Middle frontal gyrus (tissue), 1 donor: Measurements from ENCODE around the gene CLMN.

Experiments
- DNase-seq: peaks from one replicate; pipeline ENCODE4 v3.0.0-alpha.2; 2015; ENCODE audit warnings: low spot score; ENCODE audit errors: extremely low spot score

CLMN gene

DNA sequence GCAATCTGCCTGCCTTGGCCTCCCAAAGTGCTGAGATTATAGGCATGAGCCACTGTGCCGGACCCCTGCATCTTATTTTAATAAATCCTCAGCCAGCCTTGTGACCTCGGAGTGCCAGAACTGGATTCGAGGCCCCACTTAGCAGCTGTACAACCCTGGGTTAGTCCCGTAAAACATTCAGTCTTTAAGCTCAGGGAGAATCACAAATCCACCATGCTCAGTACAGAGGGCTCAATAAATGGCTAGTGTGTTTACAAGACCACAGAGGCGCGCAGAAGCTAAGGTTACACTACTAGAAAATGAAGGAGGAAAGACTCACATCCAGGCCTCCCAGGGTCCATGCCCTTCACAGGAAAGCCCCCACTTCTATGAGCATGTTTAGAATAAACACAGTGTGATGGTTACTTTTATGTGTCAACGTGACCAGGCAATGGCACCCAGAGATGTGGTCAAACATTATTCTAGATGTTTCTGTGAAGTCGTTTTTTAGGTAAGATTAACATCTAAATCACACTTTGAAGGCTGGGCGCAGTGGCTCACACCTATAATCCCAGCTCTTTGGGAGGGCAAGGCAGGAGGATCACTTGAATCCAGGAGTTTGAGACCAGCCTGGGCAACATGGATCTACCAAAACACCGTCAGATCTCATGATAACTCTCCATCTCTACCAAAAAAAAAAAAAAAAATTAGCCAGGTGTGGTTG is 55.3 kb downstream of the CLMN start:
- no peak for DNase-seq

DNA sequence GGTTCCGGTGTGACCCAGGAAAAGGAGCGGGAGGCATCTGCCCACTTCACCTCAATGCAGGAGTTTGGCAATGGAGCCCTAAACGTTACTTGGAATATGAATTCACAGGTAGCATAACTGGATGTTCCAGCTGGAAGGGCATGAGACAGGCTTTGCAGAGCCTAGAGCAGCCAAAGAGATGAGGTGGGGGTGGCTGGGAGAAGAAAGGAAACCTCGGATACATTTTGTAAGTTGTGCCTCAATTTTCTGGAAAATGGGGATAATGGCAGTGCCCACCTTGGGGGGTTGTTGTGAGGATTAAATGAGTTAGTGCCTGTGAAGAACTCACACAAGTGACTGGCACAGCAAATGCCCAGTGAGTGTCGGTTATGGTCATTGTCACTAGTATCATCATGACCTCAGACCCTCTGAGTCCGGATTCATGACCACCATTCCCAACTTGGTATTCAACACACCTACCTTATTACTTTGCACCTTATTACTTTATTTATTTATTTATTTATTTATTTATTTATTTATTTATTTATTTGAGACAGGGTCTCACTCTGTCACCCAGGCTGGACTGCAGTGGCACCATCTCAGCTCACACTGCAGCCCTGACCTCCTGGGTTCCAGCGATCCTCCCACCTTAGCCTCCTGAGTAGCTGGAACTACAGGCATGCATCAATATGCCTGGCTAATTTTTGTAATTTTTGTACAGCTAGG is 56.0 kb downstream of the CLMN start:
- DNase-seq: no peak

DNA sequence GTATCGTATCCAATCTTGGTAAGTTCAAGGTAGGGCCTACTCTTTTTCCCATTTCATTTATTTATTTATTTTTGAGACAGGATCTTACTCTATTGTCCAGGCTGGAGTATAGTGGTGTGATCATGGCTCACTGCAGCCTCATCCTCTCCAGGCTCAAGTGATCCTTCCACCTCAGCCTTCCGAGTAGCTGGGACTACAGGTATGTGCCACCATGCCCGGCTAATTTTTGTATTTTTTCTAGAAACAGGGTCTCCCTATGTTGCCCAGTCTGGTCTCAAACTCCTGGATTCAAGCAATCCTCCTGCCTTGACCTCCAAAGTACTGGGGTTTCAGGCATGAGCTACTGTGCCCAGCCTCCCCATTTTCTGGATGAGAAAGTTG is 57.2 kb downstream of the CLMN start:
- no peak for DNase-seq

DNA sequence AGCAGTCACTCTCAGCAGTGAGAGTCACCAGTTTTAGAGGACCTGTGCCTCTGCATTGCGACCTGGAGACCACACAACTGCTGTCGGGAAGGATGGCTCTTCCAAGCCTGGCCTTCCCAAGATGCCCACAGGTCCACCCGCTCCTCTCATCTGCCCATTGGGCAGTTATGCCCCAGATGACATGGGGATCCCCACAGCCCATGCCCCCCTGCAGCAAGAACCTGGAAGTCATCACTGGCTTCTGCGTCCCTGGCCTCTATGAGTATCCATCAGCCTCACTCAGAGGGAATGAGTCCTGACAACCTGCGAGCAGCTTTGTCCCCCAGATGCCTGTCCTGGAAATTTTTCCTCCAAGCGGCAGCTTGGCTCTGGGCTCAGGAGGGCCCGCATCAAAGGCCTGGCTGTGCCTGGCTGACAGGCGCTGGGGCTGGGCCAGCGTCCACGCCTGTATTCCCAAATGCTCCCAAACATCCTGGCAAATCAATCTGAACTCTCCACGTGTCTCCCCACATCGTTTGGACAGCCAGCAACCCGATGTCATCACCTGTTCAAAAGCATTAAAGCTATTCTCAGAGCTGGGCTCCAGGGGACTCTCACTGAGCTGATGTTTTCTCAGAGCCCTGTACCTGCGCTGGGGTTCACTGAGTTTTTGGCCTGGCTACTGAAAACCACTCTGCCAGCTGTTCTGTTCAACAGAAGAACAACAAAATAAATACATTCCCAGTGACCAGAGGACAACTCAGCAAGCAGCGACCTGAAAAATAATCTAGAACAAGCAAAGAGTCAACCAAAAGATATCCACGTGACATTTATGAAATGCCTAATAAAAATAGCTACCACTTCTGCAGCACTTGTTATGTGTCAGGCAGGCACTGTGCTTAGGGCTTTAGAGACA is 57.8 kb downstream of the CLMN start:
- no peak for DNase-seq

DNA sequence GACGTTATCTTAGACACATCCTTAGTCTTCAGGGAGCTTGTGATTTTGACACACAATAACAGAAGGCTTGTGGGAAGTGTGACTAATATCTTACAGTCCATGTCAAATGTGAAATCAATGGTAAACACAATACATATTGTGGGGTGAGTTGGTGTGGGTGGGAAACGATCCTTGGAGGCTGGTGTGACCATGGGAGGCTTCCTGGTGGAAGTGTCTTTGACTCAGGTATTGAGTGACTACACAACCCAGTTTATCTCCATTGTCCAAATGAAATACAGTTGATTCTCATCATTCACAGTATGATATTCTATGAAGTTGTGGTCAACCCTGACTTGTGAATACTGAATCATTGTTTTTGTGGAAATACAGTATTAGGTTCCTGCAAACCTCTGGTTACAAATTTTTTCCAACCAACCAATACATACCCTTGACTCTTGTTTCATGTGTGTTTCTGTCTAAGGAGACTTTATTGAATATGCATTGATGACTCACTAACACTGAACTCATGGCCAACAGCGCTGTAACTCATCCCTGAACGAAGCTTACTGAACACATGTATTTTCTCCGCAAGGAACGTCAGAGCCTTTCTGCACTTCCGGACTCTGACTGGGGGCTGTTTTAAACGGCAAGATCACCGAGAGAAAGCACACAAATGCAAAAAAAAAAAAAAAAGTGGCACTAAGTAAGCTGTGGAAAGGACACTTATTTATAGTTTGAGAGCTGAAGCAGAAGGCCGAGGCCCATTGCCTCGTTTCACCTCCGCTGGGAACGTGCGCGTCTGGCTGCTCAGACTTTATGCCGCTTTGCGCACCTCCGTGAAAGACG is 59.0 kb downstream of the CLMN start:
- no peak for DNase-seq

DNA sequence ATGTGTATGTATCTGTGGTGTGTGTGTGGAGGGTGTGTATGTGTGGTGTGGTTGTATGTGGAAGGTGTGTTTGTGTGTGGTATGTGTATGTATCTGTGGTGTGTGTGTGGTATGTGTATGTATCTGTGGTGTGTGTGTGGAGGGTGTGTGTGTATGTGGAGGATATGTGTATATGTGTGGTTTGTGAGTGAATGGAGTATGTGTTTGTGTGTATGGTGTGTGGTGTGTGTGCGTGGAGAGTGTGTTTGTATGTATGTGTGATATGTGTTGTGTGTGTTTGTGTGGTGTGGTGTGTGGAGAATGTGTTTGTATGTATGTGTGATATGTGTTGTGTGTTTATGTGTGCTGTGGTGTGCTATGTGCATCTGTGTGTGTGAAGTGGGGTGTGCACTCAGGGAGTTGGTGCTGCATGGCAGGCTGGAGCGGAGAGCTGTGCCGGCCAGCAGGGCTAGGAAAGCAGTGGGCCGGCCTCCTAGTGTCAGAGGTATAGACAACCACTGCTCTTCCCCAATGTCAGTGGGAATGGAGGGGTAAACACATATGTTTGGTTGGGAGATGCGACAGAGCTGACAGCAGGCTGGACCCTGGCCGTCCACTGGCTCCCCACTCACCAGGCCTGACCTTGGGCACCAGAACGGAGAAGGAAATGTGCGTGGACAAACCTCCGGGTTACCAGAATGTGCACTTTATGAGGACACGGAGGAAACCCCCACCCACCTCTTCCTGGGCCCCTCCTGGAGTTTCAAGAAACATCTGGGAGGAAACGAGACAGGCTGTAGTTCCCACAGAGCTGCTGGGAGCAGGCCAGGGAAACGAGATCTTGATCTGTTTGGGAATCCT is 60.7 kb downstream of the CLMN start:
- no peak for DNase-seq

DNA sequence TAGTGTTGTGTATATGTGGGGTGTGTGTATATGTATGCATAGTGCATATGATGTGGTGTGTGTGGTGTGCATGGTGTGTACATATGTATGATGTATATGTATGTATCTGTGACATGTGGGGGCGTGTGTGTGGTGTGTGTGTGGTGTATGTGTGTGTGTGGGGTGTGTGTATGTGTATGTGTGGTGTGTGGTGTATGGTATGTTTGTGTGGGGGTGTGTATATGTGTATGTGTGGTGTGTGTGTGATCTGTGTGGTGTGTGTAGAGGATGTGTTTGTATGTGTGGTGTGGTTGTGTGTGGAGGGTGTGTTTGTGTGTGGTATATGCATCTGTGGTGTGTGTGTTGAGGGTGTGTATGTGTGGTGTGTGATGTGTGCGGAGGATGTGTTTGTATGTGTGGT is 61.6 kb downstream of the CLMN start:
- DNase-seq: no peak

DNA sequence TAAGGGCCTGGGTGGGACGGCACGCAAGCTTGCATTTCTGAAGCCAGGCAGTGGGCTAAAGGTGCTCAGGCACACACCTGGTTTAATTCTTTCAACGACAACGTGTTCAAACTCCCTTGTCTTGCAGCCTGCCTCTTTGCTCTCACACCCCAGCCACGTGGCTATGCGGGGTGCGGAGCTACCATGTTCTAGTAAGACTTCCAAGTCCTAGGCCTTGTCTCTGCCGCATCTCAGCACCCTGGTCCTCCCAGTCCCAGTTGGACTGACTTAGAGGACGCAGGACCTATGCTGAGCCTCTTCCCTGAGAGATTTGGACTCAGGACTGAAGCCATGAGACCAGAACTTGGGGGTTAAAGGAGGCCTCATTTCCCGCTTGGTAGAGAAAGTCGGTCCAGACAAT is 62.2 kb downstream of the CLMN start:
- DNase-seq: no peak

DNA sequence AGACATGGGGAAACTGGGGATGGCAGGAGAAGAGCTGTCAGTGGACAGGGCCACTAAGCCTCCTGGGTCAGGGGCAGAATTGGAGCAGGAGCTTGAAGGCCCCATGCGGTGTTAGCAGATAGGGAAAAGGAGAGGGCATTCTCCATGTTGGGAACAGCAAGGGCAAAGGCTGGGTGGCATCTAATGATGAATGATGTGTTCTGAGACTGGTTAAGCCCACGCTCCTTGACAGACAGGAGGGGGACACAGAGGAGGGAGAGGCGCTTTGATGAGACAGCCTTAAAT is 63.0 kb downstream of the CLMN start:
- no peak for DNase-seq

DNA sequence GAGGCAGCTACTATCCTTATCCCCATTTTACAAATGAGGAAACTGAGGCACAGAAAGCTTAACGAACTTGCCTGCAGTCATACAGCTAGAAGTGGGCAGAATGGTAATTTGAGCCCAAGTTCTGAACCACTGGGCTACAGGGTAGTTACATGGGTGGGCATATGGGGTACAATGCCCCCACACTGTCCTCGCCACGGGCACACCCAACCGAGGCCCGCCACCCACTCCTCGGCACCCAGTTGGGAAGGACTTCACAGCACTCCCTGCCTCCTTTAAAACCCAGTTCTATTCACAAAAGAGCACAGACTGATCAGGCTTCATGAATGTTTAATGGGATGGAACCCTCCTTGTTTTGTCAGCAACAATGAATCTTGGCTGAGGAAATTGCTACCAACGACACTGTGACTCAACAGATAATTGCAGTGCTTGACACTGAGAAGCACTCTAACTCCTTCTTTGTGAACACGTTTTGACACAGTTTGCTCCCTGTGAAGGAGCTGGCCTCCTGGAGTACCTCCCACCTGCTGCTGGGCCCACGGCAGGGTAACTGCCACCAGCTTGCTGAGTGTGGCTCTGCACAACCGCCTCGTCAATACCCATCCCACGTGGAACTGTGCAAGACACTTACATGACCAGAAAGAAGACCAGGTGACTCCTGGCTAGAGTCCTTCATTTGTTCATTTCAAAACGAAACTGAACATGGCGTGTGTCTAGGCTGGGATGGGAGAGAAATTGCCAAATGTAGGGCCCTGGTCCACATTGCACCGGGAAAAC is 63.5 kb downstream of the CLMN start:
- DNase-seq: no peak

DNA sequence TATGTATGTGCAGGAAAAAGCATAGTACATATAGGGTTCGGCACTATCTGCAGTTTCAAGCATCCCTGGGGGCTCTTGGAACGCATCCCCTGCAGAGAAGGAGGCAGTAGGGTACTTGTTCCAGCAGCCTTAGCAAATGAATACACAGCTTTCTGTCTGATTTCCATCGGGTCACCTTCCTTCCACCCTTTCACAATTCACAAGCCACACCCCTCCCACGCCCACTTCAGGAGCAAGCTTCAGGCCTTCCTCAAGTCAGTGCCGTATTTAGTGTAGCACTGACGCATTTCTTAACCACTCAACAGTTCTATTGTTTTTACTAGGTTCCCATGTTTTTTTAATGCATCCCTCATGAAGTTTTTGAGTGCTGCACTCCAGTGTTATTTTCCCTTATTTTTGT is 64.2 kb downstream of the CLMN start:
- DNase-seq: no peak

DNA sequence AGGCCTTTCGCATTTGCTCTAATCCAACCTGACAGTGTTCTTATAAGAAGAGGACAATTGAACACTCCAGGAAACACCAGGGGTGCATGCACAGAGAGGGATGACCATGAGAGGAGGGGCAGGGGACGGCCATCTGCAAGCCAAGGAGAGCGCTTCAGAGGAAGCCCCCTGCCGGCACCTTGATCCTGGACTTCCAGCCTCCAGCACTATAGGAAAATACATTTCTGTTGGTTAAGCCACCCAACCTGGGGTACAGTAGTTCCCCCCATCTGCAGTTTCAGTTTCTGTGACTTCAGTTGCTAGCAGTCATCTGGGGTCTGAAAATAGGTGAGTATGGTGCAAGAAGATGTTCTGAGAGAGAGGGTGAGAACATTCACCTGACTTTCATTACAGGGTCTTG is 64.7 kb downstream of the CLMN start:
- no peak for DNase-seq

DNA sequence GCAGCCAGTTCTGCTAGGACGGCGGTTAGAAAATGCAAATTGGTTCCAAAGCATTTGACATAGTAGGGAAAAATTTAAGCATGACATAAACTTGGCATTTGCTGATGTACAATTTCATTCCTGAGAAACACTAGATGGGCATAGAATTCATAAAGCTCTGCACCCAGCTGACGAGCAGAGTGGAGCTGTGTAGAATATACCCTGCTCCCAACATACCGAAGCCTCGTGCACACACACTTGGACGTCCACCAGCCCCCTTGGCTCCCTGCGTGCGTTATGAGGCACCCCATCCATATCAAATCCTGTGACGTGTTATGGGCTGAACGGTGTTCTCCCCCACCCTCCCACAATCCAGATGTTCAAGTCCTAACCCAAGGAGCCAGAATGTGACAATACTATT is 65.4 kb downstream of the CLMN start:
- DNase-seq: no peak

DNA sequence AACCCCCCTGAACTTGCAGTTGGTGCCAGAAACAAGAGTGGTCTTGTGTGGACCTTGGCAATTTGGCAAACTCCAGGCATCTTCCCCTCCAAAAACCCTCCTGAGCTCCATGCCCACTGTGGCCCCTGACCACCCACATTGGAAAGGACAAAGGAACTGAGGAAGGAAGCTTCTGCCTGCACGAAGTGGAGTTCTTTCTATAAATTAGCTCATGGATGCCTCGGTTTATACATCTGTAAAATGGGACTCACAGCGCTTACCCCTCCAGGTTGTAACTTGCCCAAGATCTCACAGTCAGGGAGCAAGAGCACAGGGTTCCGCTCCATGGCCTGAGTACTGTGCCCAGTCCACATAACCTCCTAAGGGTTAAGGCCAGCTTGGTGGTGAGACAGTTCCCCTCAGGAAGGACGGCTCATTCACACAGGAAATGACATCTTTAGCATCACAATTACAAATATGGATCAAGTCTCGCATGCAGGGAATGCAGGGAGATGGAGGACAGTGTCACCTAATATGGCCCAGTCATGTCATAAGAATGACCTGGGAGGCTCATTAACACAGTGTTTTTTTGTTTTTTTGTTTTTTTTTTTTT is 66.6 kb downstream of the CLMN start:
- DNase-seq: no peak

DNA sequence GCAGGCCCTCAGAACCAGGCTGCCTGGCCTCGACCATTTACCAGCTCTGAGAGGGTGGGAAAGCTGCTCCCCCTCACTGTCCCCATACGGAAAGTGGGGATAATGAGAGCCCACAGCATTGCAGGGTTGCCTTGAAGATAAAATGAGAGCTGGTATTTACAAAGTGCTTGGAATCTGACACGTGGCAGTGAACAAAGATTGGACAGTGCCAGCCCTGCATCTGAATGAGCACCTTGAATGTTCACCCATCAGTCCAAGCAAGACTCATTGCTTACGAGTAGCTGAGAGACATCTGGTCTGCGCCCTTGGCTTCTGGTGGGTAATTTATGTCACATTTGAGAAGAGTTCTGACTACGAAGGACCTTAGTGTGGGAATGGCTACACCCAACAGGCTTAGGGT is 67.5 kb downstream of the CLMN start:
- DNase-seq: no peak

DNA sequence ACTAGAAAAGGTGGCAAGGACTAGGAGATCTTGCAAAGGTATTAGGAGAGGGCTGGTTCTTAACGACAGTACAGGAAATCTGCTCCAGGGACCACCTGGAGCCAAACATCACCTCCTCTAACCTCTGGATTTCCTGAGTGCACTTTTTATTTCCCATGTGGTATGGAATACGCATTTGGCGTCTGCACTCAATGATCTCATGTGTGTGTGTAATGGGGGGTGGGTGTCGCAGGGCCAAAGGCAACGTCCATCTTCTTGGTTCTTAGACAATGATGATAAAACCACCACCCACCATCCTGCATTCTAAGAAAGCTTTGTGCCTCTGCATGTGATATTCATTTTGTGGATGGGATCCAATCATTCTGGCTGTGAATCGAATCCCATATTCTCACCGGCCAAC is 68.8 kb downstream of the CLMN start:
- DNase-seq: no peak

DNA sequence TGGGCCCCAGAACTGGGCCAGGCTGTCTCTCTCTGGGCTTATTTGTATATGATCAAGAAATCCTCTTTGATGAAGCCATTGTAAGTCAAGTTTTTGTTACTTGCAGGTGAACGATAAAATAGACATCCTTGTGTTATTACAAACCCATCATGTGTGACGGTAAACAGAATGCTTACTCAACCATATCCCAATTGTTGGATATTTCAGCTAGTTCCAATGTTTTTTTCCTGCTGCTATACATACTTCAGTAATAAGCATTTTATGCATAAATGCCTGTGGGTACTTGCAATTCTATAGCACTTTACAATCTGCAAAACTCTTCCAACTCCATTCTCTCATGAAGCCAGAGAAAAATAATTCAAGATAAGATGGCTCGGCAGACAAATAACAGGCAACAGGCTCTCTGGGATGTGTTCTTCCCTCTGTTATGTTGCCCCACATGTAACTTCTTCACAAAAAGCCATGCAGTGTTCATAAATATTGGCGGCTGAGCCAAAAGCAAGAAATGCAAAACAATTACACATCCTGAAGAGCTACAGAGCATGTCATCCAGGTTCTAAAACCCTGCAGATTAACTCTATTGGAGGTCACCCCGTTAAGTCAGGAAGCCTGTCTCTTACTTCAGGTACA is 69.5 kb downstream of the CLMN start:
- no peak for DNase-seq

DNA sequence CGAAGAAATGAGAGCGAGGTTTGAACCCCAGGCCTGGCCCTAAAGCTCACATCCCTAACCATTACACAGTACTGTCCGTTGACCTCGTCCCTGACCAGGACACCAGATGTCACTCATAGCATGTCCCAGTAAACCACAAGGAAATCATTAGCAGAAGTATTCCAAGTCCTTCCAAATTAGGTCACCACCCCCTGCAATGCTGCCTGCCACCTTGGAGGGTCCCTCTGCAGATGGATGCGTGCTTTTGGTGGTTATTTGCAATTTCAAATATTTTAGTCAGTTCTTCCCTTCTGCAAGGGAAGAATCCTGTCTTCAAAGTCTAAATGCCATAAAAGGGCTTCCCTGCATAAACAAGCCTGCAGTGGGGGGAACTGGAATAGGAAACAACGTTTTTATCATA is 71.3 kb downstream of the CLMN start:
- DNase-seq: no peak

DNA sequence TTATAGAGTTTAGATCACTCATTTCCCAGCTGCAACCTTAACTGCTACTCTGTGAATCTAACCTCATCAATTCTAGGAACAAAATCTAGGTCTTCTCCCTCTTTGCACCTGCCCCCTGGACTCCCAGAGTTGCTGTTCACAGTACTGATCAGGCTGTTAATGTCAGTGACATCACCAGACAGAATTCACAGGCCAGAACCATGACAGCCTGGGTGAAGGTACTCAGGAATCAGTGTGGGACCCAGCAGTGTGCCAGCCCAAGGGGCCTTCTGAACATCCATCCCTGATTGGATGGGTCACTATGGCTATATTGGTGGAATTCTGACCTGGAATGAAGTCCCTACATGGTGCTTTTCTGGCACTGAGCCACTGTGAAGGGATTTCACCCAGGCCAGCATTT is 72.8 kb downstream of the CLMN start:
- no peak for DNase-seq
